Stimulated activated CD8-positive, alpha-beta memory T cell treated with anti-CD3 and anti-CD28 coated beads, Interleukin-2, amount 100 ng/mL, for 48 hours (primary cell): Measurements from ENCODE around the gene SSTR3.

Source experiments
- DNase-seq, 2 donors: peaks; one replicate each; pipeline ENCODE4 v3.0.0-alpha.2; 2020; ENCODE audit warnings: low read depth in 2 of 2

Gene SSTR3

DNA sequence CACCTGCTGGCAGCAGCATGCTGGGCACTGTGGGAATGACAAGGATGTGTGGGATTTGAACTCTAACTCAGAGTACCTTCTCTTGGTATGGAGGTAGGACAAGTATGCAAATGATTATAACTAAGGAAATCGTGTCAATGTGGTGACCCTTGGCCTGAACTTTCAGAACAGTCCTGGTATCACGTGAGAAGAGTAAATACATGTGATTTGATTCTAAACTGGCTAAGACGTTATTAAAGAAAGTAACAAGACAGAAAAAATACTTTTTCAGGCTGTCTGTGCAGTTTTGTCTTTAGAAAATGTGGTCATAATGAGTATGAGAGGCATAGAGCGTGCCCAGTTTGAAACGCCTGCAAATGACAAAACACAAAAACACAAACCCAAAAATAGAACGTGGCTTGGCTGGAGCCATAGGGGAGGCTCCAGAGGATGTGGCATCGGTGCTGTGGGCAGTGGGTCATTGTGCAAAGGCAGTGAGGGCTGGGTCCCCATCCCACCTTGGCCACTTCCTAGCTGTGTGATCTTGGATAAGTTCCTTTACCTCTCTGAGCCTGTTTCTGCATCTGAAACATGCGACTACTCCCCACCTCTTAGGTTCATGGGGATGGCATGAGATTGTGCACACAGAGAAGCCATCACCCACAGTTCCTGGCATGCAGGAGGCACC, 44.2 kb downstream of the SSTR3 start:
- no peak for DNase-seq

DNA sequence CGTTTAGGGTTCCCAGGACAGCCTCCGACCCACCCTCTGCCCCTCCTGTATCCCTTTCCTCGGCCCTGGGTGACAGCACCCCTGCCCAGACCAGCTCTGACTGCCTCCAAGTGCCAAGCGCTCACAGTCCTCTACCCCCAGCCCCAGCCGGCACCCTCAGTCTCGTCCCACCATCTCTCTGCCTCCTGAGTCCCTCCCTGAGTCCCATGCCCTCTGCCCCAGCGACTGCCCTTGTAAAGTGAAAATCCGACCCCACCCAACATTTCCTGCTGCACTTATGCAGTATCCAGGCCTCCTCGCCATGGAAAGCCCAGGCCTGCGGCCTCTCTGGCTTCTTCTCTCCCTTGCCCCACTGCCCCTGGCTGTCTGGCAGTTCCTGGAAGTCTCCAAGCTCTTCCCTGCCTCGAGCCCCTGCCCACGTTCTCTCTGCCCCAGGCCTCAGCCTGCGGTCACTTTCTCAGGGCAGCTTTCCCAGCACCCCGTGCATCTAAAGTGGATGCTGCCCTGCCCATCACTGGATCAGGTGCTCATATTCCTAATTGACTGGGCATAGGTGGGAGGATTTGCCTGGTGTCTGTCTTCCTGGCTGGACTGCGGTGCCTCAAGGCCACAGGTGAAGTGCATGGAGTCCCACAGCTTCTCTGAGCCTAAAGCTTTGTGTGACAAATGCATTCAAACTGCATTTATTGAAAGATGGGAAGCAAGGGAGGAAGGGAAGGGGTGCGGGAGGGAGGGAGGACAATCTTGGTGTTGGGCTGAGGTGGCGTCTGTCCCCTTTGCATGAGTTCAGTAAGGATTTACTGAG, 44.9 kb downstream of the SSTR3 start:
- DNase-seq: no peak

DNA sequence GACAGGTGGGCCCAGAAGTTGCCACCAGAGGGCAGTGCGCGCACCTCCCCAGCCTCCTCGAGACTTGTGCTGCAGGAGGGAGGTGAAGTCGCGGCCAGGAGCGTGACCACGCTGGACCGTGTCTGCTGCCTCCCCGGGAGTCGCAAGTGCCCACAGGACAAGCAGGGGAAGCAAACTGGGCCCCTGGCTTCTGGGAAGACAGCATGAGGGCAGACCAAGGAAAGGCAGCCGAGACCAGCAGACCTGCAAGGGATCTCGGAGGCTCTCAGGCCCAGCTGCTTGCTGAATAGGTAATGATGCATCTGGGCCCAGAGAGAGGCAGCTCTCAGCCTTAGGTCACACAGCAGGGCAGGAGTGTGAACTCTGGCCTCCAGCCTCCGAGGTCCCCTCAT, 45.6 kb downstream of the SSTR3 start:
- peak; percentile 74 to 84 for DNase-seq

DNA sequence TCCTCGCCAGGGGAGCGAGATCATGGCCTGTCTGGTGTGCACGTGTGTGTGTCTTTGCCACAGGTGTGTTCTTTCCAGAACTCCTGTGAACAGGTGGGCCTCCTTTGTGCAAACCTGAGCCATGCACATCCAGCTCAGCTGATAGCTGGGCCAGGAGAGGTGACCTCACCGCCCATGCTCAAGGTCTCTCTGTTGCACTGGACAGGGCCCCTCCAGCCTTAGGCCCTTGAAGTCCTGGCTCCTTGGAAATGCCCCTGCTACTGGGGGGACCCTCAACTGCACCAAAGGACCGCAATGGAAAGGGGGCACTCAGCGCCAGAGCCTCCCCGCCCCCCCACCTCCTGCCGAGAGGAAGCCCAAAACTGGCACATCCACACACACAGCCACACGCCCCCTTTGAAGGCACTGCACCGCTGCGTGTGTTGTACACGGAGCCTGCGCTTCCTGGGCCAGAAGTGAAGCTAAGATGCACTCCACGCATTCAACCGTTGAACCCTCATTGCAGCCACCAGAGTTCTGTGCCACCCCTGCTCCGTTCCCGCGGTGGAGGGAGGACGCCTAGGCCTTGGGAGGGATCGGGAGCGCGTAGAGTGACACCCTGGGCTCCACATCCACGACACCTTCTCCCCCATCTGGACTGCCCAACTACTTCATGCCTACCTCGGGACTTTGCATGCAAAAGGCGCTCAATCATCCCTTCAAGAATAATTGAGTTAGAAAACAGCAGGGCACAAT, 46.2 kb downstream of the SSTR3 start:
- DNase-seq: no peak

DNA sequence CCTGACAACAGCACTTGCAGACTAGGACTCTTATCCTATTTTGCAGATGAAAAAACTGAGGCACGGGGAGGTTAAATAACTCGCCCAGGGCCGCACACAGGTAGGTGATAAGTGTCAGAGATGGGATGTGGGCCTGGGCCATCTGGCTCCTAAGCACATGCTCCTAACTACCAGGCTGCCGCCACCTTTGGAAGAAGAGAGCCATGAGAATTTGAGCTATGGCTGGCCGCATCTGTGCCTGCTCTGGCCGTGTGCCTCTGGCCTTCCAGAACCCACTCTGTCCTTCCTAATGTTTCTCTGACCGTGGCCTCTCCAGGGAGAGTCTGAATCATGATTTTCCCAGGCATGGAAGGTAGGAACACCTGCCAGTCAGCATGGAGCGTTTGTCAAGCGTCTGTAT, 47.2 kb downstream of the SSTR3 start:
- DNase-seq: no peak

DNA sequence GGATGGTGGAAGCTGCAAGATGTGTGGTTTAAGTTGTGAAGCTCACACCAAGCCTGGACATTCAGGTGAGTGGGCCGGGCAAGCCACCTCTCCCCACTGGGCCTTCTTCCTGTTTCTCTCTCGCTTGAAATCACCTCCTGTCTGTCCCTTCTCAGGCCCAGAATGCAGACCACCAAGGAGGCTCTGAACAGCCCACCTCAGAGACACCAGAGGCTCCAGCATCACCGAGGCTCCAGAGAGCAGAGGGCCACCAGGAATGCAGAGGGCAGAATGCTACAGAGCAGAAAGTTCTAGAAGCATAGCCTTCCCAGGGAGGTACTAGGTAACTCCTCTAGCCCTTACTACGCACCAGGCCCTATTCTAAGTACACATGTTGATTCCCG, 47.8 kb downstream of the SSTR3 start:
- no peak for DNase-seq

DNA sequence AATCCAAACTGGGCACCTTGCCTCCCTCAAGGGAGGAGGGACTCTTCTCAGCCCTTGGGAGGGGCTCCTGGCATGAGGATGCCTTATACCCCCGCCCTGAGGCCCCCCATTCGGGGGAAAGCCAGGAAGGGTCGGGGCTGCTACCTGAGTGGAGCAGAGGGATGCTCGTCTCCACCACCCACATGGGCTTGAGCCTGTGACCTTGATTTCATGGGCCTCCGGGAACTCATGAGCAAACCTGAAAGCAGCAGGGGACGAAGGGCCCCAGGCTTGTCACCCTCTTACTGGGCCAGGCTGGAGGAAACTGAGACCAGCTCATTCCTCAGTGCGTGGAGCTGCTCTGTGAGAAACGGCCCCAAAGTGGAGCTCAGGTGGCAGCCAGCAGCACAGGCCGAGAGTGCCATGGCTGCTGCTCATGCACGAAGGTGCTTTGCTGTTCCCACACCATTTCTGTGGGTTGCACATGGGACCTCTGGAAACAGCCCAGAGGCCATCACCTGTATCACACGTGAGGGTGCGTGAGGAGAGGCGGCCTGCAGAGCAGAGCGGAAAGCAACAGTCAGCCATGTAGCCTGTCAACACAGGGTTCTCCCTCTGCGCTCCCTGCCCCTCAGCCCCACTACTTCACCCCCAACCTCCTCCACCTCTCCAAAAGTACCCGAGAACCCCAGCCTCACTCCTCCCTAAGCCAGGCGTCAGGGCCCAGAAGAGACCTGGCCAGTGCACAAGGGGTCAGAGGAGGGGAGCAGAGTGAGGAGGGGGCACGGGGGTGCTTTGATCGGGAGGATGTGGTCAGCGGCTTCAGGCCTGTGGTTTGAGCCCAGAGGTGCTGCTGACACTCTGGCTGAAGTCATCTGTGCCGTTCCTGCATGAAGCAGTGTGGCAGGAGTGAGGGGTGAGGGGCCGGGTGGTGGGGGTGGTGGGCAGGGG, 48.4 kb downstream of the SSTR3 start:
- peak; percentile 61 to 75 for DNase-seq

DNA sequence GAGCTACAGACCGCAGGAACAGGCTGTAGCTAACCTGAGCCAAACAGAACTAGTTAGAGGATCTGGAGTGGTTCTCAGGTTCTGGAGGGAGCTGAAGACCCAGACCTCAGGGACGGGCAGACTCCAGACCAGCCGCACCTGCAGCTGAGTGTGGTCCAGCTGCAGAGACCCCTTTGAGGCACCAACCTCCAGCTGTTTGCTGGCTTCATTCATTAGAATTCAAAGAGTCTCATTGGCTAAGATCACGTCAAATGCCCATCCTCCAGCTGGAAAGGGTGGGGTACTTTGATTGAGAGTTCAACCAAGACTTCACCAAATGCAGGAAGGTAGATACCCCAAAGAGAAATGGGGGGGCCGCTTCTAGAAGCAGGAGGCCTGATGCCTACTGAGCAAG, 49.2 kb downstream of the SSTR3 start:
- no peak for DNase-seq

DNA sequence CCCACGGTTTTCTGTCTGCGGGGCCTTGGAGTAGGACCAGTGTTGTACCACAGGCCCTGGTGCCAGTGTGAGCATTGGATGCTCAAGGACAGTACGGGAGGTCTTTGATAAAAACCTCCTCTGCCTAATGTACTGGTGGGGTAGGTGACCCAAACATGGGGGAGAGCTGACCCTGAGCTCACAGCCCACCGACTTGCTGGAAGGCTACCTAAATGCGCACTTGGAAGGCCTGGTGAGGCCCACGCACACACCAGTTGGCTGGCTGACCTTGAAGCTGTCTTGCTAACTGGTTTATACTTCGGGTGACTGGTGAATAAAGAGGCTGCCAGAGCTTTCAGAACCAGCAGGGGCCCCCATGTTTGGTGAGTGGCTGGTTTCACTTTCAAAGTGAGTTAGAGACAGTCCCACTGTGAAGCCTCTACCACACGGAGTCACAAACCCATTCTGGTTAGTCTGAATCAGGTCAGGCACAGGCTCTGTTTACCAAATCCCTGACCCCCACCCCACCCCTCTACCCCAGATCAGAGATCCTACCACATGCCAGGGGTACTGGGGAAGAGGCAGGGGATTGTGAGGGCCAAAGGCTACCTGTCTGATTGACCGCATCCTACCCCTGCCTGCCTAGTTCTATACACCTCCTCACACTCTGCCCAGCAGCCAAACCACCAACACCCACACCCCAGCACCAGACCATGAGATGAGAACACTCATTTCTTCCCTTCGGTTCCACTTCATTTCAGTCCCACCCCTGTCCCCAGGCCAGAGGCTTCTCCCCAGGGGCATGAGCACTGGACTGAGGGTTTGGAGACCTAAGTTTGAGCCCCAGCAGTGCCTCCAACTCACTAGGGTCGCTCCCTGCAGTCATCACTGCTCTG, 49.8 kb downstream of the SSTR3 start:
- DNase-seq: peak; percentile 66 to 69

DNA sequence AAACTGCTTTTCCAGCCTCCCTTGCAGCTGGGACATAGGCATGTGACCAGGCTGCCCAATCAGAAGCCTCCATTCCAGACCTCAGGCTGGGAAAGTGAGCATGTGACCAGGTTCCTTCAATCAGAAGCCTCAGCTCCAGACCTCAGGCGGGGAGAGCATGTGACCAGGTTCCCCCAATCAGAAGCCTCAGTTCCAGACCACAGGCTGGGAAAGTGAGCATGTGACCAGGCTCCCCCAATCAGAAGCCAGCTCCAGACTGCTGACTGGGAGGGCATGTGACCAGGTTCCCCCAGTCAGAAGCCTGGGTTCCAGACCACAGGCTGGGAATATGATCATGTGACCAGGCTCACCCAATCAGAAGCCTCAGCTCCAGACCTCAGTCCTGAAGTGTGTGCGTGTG, 50.8 kb downstream of the SSTR3 start:
- DNase-seq: no peak

DNA sequence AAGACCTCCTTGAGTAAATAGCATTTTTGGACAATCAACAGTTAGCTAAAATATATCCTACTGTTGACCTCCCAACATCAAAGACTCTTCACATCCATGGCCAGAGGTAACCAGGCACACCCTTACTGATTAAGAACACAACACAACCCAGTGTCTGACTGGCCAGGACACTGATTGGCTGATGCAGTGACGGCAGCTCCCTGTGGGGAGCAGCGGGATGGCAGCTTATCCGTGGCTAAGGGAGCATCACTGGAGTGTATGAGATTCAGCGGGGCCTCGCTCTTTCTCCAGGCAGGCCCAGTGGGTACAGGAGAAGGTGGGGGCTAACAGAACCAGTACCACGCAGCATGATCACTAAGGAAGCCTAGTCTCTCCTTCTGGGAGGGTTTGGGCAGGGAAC, 52.2 kb downstream of the SSTR3 start:
- no peak for DNase-seq

DNA sequence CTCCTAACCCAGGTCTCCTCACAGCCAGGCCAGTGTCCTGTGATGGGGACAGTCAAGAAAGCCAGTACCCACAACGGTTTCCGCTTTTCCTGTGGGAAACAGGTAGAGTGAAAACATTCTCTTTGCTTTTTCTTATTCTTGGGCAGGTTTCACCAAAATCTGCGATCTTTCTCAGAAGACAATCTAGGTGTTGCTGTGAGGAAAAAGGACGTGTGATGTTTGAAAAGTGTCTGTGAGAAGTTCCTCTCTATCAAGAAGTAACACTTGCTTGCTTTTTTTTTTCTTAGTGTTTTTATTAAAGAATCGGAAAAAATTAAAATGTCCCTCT, 53.4 kb downstream of the SSTR3 start:
- no peak for DNase-seq

DNA sequence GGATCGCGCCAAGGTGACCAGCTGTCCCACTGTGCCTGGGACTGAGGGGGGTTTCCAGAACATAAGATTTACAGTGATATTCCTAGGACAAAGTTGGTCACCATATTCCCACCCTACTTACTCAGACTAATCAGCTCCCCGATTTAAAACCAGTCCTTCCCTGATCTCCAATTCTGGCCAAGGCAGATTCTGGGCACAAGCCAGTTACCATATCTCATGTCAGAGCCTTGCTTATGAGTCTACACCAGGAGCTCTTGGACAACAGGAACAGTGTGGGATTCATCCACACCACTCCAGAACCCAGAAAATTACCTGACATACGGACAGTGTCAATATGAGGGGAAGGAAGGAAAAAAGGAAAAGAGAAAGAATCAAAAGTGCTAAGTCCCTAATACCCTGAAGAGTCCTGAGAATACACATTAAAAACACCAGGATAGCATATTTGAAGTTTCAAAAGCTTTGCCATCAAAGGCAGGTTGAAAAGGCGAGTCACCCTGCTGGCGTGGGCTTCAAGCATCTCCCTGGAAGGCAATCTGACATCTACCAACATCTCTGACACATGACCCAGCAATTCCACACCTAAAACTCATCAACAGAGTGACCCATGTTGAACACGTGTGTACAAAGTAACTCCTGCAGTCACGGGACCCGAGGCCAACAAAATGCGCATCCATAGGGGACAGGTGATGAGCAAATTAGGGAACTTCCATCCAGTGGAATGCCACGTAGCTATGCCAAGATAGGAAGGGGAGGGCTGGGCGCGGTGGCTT, 54.6 kb downstream of the SSTR3 start:
- no peak for DNase-seq

DNA sequence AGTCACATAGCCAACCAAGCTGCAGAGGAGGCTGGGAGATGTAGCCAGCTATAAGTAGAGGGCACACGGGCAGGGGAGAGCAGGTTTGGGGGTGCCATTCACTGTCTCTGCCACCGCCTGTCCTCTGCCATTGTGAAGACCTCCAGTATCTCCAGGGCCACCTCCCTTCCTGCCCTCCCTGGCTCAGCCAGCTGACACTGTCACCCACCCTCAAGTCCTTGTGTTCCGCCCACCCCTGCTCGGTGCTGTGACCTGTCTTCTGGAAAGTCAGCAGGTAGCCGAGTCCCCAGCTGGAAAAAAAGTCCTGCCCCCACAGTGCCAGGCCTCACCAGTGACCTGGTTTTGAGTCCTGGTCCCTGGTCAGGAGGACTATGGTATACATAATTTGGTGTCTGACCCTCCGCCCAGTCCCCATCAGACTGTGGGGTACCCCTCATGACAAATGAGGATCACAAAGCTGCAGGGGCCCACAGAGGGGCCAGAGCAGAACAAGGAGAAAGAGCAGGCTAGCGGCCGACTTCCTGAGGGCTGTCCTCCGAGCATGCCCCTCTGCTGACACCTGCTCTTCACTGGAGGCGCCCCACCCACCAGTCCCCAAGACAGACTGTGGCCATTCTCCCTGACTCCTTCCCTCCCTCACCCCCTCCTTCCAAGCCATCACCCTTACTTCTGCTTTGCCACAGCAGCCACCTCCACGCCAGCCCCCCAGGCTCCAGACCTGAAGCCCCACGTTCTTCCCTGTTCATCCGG, 55.4 kb downstream of the SSTR3 start:
- no peak for DNase-seq

DNA sequence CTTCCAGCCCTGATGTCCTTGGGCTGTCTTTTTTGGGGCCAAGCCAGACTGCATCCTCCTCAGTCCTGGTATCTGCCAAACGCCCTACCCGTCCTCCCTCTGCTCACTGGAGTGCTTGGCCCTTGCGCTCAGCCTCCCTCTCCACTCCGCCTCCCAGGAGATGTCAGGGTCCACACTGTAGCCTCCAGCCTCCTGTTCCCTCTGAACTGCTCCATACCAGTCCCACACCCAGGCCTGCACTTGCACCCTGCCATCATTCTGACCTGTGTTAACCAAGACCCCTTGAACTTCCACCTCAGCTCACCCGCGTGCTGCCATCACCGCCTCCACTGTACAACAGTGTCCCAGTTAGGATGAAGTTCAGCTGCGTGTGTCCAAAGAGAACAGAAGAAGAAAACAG, 56.3 kb downstream of the SSTR3 start:
- no peak for DNase-seq

DNA sequence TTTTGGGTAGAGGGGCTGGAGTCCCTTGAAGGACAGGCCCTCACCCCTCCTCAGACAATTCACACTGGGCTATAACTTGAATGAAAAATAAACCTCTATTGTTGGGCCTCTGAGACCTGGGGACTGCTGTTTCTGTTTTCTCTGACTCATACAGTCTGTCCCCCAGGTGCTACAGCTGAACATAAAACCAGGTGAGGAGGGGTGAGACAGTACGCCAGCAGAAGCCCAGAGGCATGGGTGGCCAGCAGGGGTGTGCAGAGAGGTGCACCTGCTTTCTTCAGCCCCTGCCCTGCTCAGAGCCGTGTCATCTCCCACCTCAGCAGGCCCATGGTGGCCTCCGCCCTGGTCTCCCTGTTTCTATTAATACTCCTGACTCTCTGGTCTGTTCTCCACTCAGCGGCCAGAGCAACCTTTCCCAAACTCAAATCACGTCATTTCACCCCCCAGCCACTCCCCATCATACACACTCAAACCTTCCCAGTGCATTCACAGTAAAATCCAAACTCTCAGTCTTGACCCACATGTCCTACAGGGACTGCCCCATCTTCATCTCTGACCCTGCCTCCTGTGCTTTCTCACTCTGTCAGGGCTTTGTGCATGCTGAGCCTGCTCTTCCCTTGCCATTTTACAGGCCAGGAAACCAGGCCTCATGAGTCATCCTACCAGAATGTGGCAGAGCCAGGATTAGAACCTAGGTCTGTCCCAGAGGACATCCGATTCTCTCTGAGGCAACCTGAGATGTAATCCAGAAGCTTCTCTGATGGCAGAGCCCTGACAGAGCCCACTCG, 57.2 kb downstream of the SSTR3 start:
- DNase-seq: no peak
